ENCODE data around the gene NAALADL2.

- TF ChIP-seq, protein P1, sequence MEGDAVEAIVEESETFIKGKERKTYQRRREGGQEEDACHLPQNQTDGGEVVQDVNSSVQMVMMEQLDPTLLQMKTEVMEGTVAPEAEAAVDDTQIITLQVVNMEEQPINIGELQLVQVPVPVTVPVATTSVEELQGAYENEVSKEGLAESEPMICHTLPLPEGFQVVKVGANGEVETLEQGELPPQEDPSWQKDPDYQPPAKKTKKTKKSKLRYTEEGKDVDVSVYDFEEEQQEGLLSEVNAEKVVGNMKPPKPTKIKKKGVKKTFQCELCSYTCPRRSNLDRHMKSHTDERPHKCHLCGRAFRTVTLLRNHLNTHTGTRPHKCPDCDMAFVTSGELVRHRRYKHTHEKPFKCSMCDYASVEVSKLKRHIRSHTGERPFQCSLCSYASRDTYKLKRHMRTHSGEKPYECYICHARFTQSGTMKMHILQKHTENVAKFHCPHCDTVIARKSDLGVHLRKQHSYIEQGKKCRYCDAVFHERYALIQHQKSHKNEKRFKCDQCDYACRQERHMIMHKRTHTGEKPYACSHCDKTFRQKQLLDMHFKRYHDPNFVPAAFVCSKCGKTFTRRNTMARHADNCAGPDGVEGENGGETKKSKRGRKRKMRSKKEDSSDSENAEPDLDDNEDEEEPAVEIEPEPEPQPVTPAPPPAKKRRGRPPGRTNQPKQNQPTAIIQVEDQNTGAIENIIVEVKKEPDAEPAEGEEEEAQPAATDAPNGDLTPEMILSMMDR (IDR thresholded peaks at IDR 0.05) = no peak
- TF ChIP-seq POLR2A (IDR thresholded peaks at IDR 0.05) = no peak
Observed at GRCh38 chr3:174949523-174949922, 90.4 kb downstream of the NAALADL2 start.

All from body of pancreas (tissue), 4 donors.